Measurements from ENCODE around the gene SLC1A2. TPM values are rescaled to one million over a fixed set of nuclear protein-coding genes. Genes with fewer than 3 reads are reported as not detected.

Gene SLC1A2
- total RNA-seq, 1 experiment from 2014 or later = 0.25 TPM

- no TSS peak for BruUV-seq (replicated peaks)
- ChIA-PET RAD21 (ENCODE audit: low non-redundant PET in 1 of 2, low total read pairs in 2 of 2, uncharacterized antibody in 2 of 2, unreplicated experiment in 2 of 2) (no interaction called here), CTCF (no interaction called here), POLR2A (no interaction called here)
- Histone ChIP-seq H3K9me2 (ENCODE audit: insufficient read depth) (no peaks in the 10 kb centered on the region), H3K9ac (ENCODE audit: low read length) (no peak overlapping the region), H3K79me2 (ENCODE audit: insufficient read depth, low read length) (no peaks in the 10 kb centered on the region), H3K27me3 (ENCODE audit: insufficient read depth, low read length) (no peaks in the 10 kb centered on the region), H3K36me3 (ENCODE audit: control insufficient read depth in 1 of 2, insufficient read depth in 2 of 2, low read length in 2 of 2) (no peaks in the 10 kb centered on the region), H3K4me3 (replicated peaks in 1 of 2; ENCODE audit: low read depth in 1 of 2, low read length in 2 of 2) (no peak overlapping the region), H3K4me2 (ENCODE audit: low read length) (no peak overlapping the region), H3K9me3 (ENCODE audit: control insufficient read depth in 1 of 2, insufficient read depth in 1 of 2, low read depth in 1 of 2, low read length in 2 of 2) (no peaks in the 10 kb centered on the region), H3K27ac (ENCODE audit: low read depth, low read length) (no peak overlapping the region), H2AFZ (ENCODE audit: low read depth, low read length, poor library complexity, severe bottlenecking) (no peak overlapping the region), H3K4me1 (ENCODE audit: control insufficient read depth in 1 of 2, insufficient read depth in 2 of 2, low read length in 2 of 2) (no peaks in the 10 kb centered on the region), H4K20me1 (ENCODE audit: insufficient read depth) (no peaks in the 10 kb centered on the region)
- DNase-seq (ENCODE audit: low read depth, low spot score) (no peak), ATAC-seq (no peak)
- intact Hi-C loops (cut with micrococcal nuclease) = no loop called here
- no peak for TF ChIP-seq EGR1 (IDR thresholded peaks at IDR 0.05; ENCODE audit: low read depth)
- no peak for TF ChIP-seq ZBTB33 (IDR thresholded peaks at IDR 0.05; ENCODE audit: extremely low read depth, insufficient replicate concordance, low read length)
- no peak for TF ChIP-seq ZFX (IDR thresholded peaks at IDR 0.05)
- no peak for TF ChIP-seq SIN3A (IDR thresholded peaks at IDR 0.05; ENCODE audit: low read depth)
- no peak for TF ChIP-seq MAX (IDR thresholded peaks at IDR 0.05)
- TF ChIP-seq POLR2A (IDR thresholded peaks at IDR 0.05; ENCODE audit: borderline replicate concordance, extremely low read depth, insufficient read depth, insufficient read length) = no peak
- TF ChIP-seq FOSL1 (IDR thresholded peaks at IDR 0.05; ENCODE audit: low read depth) = no peak
- no peak for TF ChIP-seq JUND (IDR thresholded peaks at IDR 0.05)
- TF ChIP-seq YY1 (IDR thresholded peaks at IDR 0.05; ENCODE audit: extremely low read depth, insufficient replicate concordance, low read depth, low read length) = no peak
- TF ChIP-seq EZH2 (IDR thresholded peaks at IDR 0.05) = no peak
- no peak for TF ChIP-seq CEBPB (IDR thresholded peaks at IDR 0.05; ENCODE audit: low read depth)
- no peak for TF ChIP-seq ELF1 (IDR thresholded peaks at IDR 0.05; ENCODE audit: borderline replicate concordance, low read depth)
- TF ChIP-seq EZH2phosphoT487 (IDR thresholded peaks at IDR 0.05; ENCODE audit: borderline replicate concordance) = no peak
- no peak for TF ChIP-seq REST (IDR thresholded peaks at IDR 0.05; ENCODE audit: low read depth)
- TF ChIP-seq ZNF274 (IDR thresholded peaks at IDR 0.05; ENCODE audit: low read depth, low read length) = no peak
Observed at GRCh38 chr11:35330931-35331330, 88.4 kb downstream of the SLC1A2 start.

Data from HCT116 (cell line).